ENCODE measurements around the gene NSL1.
A peak's percentile ranks its signal among the peaks of the same experiment; 100 is the strongest.
"Not testable (repeated sequence)": the region's sequence is repeated elsewhere in the genome, so short reads cannot be mapped to it uniquely, and the experiment has no call there.

The NSL1 gene

DNA sequence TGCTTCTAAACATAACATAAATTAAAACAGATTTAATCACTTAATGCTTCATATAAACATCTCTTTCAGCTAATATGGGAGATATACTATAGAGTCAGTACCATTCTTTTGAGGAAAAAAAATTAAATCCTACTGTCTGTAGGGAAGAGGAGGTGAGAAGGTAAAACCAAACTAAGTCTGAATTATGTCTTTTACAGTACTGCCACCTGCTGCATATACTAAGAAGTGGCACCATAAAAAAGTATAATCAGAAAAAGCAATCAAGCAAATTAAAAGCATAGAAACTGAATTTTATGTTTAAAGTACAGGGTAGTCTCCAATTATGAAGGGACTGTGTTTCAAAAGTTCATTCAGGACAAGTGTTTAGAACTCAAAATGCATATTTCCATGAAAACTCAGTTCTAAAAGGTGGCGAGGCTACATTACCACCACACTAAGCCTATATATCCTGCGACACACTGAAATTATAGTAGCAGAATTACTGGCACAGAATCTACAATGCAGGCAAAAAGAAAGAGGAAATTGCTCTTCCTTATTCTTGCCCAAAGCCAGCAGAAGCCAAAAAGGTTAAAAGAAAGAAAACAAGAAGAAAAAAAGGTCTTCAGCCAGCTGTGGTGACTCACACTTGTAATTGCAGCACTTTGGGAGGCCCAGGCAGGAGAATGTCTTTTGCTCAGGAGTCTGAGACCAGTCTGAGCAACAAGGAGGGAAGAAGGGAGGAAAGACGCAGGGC is 9.0 kb downstream of the NSL1 start:
- DNase-seq (ENCODE audit: low read depth in 2 of 2): no peak

DNA sequence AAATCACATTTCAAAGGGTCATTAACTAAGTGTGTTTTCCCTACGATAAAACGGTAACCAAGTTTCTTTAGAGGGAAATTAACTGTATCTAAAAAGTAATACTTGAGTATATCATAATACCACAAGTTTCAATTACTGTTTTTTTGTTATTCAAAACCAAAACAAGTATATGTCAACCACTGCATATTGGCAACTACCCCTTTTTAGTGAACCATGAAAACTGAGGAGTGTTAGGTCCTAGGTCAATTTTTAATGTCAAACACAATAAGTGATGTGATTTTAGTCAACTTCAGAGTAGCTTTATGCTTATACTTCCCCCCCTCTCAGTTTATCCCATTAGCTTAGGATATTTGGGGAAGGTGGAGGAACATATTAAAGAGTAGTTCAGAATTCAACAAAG is 10.4 kb downstream of the NSL1 start:
- DNase-seq (ENCODE audit: low read depth in 2 of 2): no peak

DNA sequence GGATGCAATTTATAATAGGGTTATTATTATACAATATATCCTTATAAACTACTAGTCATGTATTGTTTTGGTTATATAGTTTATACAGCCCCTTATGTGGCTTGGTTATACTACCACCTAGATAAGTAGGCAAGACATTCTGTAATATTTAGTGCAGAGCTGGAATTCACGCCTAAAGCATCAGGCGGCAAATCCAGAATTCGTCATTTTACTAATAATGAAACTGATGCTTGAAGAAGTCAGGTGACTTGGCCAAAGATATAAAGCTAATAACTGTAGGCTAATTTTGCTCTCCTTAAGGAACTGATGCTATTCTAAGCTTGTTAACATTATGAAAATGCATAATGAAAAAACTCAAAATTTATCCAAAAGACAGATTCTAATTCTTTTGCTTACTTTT is 10.8 kb downstream of the NSL1 start:
- no peak for DNase-seq (ENCODE audit: low read depth in 2 of 2)

DNA sequence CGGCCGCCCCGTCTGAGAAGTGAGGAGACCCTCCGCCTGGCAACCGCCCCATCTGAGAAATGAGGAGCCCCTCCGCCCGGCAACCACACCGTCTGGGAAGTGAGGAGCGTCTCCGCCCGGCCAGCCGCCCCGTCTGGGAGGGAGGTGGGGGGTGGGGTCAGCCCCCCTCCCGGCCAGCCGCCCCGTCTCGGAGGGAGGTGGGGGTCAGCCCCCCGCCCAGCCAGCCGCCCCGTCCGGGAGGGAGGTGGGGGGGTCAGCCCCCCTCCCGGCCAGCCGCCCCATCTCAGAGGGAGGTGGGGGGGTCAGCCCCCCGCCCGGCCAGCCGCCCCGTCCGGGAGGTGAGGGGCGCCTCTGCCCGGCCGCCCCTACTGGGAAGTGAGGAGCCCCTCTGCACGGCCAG is 12.5 kb downstream of the NSL1 start:
- DNase-seq (ENCODE audit: low read depth in 2 of 2): not testable (repeated sequence)

DNA sequence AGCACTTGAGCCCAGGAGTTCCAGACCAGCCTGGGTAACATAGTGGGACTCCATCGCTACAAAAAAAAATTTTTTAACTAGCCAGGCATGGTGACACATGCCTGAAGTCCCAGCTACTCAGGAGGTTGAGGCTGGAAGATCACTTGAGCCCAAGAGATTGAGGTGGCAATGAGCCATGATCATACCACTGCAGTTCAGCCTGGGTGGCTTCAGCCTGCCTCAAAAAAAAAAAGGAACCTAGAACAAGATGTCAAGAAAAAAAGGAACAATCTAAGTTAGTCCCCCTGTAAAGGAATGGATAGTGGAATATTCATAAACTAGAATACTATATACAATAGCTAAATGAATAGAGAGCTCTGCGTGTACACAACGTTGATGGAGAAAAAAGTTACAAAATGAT is 14.4 kb downstream of the NSL1 start:
- no peak for DNase-seq (ENCODE audit: low read depth in 2 of 2)

DNA sequence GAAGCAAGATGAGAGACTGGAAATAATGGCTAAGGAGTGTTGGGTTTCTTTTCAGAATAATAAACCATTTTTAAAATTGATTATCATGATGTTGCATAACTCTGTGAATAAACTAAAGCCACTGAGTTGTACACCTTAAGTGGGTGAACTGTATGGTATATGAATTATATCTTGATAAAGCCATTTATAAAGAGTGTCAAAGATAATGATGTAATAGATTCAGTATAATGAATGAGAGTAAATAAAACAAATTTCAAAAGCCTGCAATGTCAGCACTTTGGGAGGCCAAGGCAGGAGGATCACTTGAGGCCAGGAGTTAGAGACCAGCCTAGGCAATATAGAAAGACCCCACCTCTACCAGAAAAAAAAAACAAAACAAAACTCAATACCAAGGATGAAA is 16.3 kb downstream of the NSL1 start:
- DNase-seq (ENCODE audit: low read depth in 2 of 2): no peak

DNA sequence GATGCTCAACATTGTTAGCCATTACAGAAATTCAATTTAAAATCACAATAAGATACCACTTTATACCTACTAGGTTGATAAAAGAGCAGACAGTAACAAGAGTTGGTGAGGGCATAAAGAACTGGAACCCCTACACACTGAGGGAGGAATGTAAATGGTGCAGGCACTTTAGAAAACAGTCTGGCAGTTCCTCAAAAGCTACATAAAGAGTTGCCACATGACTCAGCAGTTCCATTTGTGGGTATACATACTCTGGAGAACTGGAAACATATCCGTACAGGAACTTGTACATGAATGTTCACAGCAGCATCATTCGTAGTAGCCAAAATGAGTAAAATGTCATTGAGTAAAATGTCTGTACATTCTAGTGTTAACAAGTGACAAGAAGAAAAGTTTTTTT is 17.0 kb downstream of the NSL1 start:
- DNase-seq (ENCODE audit: low read depth in 2 of 2): no peak

DNA sequence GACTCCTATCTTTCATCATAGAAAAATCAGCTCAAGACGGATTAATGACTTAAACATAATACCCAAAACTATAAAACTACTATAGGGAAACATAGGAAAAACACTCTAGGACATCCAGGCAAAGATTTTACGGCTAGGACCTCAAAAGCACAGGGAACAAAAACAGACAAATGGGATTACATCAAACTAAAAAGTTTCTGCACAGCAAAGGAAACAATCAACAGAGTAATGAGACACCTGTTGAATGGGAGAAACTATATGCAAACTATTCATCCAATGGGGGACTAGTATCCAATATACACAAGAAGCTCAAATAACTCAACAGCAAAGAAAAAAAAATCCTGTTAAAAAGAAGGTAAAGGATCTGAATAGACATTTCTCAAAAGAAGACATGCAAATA is 18.6 kb downstream of the NSL1 start:
- no peak for DNase-seq (ENCODE audit: low read depth in 2 of 2)

DNA sequence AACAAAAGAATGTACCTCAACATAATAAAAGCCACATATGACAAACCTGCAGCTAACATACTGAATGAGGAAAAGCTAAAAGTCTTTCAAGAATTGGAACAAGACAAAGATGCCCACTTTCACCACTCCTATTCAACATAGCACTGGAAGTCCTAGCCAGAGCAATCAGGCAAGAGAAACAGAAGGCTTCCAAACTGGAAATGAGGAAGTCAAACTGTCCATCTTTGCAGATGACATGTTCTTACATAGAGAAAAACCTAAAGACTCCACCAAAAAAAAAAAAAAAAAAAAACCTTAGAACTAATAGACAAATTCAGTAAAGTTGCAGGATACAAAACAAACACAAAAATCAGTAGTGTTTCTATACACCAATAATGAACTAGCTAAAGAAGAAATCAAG is 20.2 kb downstream of the NSL1 start:
- DNase-seq (ENCODE audit: low read depth in 2 of 2): no peak

DNA sequence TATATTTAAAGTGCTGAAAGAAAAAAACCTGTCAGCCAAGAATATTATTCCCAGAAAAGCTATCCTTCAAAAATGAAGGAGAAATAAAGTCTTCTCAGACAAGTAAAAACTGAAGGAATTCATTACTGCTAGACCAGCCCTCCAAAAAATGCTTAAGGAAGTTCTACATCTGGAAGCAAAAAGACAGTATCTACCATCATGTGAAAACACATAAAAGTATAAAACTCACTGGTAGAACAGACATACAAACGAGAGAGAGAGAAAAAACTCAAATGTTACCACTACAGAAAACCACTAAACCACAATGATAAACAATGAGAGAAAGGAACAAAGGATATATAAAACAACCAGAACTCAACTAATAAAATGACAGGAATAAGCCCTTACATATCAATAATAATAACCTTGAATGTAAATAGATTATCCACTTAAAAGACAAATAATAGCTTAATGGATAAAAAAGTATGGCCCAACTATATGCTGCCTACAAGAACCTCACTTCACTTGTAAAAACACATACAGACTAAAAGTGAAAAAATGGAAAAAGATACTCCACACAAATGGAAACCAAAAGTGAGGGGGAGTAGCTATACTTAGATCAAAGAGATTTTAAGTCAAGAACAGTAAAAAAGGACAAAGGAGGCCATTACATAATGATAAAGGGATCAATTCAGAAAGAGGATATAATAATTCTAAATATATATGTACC is 22.0 kb downstream of the NSL1 start:
- DNase-seq (ENCODE audit: low read depth in 2 of 2): no peak

DNA sequence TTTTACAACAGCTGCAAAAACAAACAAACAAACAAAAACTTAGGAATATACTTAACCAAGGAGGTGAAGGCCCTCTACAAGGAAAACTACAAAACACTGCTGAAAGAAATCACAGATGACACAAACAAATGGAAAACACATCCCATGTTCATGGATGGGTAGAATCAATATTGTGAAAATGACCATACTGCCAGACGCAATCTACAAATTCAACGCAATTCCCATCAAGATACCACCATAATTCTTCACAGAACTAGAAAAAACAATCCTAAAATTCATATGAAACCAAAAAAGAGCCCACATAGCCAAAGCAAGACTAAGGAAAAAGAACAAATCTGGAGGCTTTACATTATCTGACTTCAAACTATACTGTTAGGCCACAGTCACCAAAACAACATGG is 24.8 kb downstream of the NSL1 start:
- DNase-seq (ENCODE audit: low read depth in 2 of 2): not testable (repeated sequence)

DNA sequence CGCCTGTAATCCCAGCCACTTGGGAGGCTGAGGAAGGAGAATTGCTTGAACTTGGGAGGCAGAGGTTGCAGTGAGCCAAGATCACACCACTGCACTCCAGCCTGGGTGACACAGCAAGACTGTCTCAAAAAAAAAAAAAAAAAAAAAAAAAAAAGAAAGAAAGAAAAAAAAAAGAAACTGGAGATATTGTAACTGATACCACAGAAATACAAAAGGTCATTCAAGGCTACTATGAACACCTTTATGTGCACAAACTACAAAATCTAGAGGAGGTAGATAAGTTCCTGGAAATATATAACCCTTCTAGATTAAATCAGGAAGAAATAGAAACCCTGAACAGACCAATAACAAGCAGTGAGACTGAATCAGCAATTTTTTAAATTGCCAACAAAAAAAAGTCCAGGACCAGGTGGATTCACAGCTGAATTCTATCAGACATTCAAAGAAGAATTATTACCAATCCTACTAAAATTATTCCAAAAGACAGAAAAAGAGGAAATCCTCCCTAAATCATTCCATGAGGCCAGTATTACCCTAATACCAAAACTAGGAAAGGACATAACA is 26.8 kb downstream of the NSL1 start:
- not testable (repeated sequence) for DNase-seq (ENCODE audit: low read depth in 2 of 2)

DNA sequence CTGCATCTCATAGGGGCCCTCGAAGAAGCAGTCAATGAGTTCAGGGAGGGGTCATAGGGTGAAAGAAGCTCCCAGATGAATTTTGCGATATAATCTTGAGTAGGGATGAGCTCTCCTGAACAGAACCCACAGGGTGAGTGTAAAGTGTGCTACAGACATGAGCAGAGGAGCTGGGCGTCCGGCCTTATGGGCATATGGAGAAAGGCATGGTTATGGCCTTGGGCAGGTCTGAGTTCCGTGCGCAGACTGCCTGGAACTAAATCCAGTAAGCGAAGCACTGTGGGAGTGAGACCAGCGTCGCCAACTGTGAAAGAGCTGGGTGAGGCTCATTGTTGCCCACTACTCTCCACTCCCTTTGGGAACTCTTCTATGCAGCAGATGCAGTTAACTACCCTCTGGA is 28.7 kb downstream of the NSL1 start:
- no peak for DNase-seq (ENCODE audit: low read depth in 2 of 2)

DNA sequence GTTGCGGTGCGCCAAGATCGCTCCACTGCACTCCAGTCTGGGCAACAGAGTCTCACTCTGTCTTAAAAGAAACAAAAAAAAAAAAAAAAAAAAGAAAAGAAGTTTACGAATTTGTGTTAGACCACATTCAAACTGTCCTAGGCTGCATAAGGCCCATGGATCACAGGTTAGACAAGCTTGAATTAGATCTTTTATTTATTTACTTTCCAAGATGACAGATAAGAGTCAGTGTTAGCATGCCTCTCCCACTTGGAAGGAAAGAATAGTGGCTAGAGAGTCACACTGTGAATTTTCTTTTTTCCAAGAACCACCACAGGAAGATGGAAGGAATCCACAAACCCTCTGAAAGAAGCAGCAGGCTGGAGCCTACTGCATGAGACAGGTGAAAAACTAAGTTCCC is 29.3 kb downstream of the NSL1 start:
- DNase-seq (ENCODE audit: low read depth in 2 of 2): no peak

DNA sequence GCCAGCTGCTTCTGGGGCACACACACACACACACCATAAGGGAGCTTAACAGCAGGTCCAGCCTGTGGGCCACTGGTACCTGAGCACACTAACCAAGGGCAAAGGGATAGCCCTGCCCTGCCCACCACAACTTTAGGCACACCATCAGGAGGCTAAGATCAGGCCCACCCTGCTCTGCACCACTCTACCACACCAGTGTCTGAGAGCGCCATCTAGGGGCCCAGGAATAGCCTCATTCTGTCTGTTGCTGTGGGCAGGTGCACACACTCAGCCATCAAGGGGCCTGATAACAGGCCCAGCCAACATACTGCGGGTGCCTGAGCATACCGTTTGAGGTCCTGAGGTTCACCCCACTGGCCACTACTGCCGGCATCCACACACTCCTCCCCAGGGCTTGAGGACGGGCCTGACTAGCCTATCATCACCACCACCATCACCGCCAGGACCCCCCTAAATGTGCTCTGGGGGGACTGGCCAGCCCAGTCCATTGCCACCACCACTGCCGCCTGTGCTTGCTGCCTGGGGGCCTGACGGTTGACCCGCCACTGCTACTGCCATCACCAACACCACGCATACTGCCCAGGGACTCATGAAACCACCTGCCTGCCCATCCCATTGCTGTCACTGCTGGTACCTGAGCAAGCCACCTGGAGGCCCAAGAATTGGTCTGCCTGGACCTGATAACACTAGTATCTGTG is 31.3 kb downstream of the NSL1 start:
- peak; percentile 7 to 21 for DNase-seq (ENCODE audit: low read depth in 2 of 2)

DNA sequence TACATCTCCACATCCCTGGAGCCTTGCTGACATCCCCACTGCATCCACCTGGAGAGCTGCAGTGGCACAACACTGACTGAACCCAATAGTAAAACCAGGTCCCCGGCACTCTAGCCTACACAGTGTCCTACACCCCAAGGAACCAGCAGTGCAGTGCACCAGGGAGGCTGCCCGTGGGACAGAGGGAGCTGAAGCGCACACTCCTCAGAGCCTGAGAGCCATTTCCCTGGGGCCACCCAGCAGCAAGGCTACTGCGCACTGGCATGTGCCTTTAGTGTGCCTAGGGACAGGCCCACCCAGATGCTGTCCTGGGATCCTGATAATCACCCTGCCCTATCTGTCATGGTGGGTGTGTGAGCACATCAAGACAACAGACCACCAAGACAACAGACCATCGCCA is 31.9 kb downstream of the NSL1 start:
- DNase-seq (ENCODE audit: low read depth in 2 of 2): no peak

DNA sequence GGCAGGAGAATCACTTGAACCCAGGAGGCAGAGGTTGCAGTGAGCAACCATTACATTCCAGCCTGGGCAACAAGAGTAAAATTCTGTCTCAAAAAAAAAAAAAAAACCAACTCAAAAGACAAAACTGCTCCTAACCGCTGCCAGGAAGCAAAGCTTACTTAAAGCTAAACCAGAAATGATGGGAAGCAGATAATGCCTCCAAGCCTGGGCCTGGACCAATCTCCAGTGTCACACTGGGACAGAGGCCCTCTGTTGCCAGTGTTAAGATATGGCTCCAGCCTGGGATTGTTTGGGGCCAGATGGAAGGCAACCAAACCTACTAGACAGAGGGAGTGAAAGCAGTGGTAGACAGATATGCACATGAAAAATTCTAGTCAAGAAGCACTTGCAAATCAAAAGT is 36.9 kb downstream of the NSL1 start:
- DNase-seq (ENCODE audit: low read depth in 2 of 2): no peak

DNA sequence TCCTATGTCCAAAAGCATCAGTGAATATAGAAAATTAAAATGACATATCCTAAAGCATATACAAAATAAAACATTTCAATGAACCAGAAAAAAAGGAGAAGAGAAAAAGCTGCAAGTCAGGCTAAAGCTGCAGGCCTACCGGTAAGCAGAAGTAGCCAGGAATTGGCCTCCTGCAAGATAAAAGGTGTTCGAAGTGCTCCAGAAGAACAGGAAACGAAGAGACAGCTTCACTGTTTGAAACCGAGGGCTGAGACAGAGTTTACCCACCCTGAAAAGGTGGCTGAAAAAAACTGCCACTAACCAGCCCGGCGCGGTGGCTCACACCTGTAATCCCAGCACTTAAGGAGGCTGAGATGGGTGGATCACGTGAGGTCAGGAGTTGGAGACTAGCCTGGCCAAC is 37.4 kb downstream of the NSL1 start:
- no peak for DNase-seq (ENCODE audit: low read depth in 2 of 2)

DNA sequence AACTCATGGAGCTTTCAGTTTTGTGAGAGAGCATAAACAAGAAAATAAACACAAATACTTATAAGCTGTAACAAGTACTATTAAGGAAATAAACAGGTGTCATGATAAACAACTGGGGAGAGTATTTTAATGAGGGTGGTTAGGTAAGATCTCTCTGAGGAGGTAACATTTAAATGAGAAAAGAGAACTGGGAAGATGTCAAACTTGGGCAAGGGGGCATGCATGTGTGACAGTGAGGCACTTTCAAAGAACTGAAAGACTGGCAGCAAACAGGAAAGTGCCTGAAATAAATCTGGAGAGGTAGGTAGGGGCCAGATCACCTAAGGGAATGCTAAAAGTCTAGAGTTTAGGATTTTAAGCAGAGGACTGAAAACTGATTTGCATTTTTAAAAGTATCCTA is 37.8 kb downstream of the NSL1 start:
- no peak for DNase-seq (ENCODE audit: low read depth in 2 of 2)

DNA sequence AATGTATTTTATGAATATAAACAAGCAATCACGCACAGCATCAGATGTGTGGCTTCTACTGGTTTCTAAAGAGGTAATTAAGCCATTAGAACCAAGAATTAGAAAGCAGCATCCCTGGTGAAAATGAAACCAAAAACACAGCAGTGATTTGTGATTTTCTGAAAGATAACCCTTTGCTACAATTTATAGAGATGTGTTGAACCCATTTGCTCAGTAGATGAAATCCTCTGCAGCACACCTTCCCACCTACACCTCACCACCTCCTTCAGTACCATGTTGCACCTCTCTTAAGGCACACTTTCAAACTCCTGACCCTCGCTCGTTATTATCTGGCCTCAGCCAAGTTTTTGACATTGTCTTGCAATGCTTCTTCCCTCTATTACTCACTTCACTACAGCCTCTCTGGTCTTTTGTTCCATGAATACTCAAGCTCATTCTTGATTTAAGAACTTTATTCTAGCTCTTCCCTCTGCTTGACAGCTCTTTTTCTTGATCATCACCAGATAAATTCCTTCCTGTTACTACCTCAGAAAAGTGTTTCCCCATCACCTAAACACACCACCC is 38.6 kb downstream of the NSL1 start:
- DNase-seq (ENCODE audit: low read depth in 2 of 2): no peak

DNA sequence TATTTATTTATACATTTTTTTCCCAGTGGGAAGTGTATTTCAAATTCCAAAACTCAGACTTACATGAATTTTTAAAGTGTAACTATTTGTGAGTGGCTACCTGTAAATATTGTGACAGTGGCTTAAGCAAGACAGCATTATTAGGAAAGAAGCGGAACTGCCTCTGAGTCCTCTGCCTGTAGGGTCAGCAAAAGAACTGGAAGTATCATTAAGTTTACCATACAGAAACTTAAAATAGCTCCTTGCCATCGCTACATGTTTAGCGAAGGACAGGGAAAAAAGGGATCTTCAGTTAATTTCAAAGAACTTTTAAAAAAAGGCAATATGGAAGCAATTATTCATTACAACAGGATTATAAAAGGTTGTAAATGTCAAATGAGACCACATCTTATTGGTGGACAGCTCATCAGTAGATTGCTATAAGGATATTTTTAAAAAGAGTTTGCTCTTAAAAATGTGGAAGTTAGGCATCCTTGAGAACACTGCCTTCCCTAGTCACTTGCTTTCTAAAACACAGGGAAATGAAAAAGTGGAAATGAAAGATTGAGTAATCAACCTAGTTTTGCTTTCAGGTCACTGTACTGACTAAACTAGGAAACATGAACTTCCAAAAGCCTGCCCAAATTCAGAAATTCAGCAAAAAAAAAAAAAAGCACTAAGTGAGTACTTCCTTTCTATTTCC is 39.2 kb downstream of the NSL1 start:
- no peak for DNase-seq (ENCODE audit: low read depth in 2 of 2)
